Omental fat pad (tissue), 4 donors: ENCODE measurements around the gene CITED4. TPM values are rescaled to one million over a fixed set of nuclear protein-coding genes. Genes with fewer than 3 reads are reported as not detected.

ENCODE experiments used
- ATAC-seq: fragments of 150-250 bp; one replicate; pipeline ENCODE4 v1.9.1; 2016; ENCODE audit warnings: mild to moderate bottlenecking, moderate library complexity; ENCODE audit not compliant: low FRiP score
- DNase-seq: peaks from one replicate; pipeline ENCODE4 v3.0.0-alpha.2; 2019; ENCODE audit warnings: low spot score
- CTCF ChIP-seq, 3 donors: fragments of 450-650 bp; IDR thresholded peaks; one replicate each; pipeline ENCODE4 v1.5.1; 2016 to 2017; ENCODE audit warnings: antibody characterized with exemption in 3 of 3, mild to moderate bottlenecking in 3 of 3, moderate library complexity in 2 of 3
- total RNA-seq, 4 donors: library from RNA; depleted of rRNA; stranded (reverse); fragments of >200 nt; gene quantifications; one replicate each; pipeline ENCODE4 v1.1.0, GENCODE V29; 2016

CITED4 gene
- total RNA-seq, 4 donors from 2014 or later, result 5.8 to 21.6 (median 13.6) TPM

- ATAC-seq (no peak), DNase-seq (no peak)
- TF ChIP-seq CTCF (IDR thresholded peaks at IDR 0.05), result no peak
These were observed 24.8 kb upstream of the CITED4 start for GRCh38 chr1:40887012-40887378.

- DNase-seq (no peak), ATAC-seq (no peak)
- TF ChIP-seq CTCF (IDR thresholded peaks at IDR 0.05), result no peak
These were observed 24.3 kb upstream of the CITED4 start for GRCh38 chr1:40886318-40887011.

- DNase-seq (no peak), ATAC-seq (no peak)
- TF ChIP-seq CTCF (IDR thresholded peaks at IDR 0.05), result no peak
These were observed 22.1 kb upstream of the CITED4 start for GRCh38 chr1:40884055-40884795.

- no peak for TF ChIP-seq CTCF (IDR thresholded peaks at IDR 0.05)
- ATAC-seq (no peak), DNase-seq (no peak)
These were observed 18.8 kb upstream of the CITED4 start for GRCh38 chr1:40880813-40881549.

- TF ChIP-seq CTCF (IDR thresholded peaks at IDR 0.05), result no peak
- ATAC-seq (no peak), DNase-seq (no peak)
These were observed 17.5 kb upstream of the CITED4 start for GRCh38 chr1:40879482-40880175.

- TF ChIP-seq CTCF (IDR thresholded peaks at IDR 0.05), result no peak
- no peak for ATAC-seq
- no peak for DNase-seq
These were observed 16.7 kb upstream of the CITED4 start for GRCh38 chr1:40878906-40879305.
